ENCODE measurements around the gene FSTL5. TPM values are rescaled to one million over a fixed set of nuclear protein-coding genes. Genes with fewer than 3 reads are reported as not detected.

The FSTL5 gene
- total RNA-seq, 1 experiment from 2014 or later = 1.9 TPM

- H3K27me3 ChIP-seq (replicated peaks; ENCODE audit: control insufficient read depth, insufficient read depth, low read length) = no peaks in the 10 kb centered on the region
- no TSS peak for BruUV-seq (replicated peaks)
- Mint-ChIP-seq H3K4me1 (ENCODE audit: low read depth, unreplicated experiment) (no peaks in the 10 kb centered on the region), H3K36me3 (ENCODE audit: insufficient read depth, unreplicated experiment) (no peaks in the 10 kb centered on the region), H3K9me3 (ENCODE audit: unreplicated experiment) (no peaks in the 10 kb centered on the region), H3K4me3 (ENCODE audit: unreplicated experiment) (no peak overlapping the region), H3K27me3 (ENCODE audit: insufficient read depth, unreplicated experiment) (no peaks in the 10 kb centered on the region), H3K27ac (ENCODE audit: unreplicated experiment) (no peak overlapping the region)
- no peak overlapping the region for H3K4me3 ChIP-seq (ENCODE audit: low read depth, low read length)
- DNase-seq = no peak
- no peaks in the 10 kb centered on the region for H3K4me1 ChIP-seq
- H3K36me3 ChIP-seq (ENCODE audit: control insufficient read depth, insufficient read depth, low read length) = no peaks in the 10 kb centered on the region
- H3K9me3 ChIP-seq = no peaks in the 10 kb centered on the region
- intact Hi-C loops (cut with micrococcal nuclease; ENCODE audit: unreplicated experiment) = no loop called here
- CTCF ChIA-PET = no interaction called here
- POLR2A ChIA-PET = no interaction called here
- TF ChIP-seq, protein P1, sequence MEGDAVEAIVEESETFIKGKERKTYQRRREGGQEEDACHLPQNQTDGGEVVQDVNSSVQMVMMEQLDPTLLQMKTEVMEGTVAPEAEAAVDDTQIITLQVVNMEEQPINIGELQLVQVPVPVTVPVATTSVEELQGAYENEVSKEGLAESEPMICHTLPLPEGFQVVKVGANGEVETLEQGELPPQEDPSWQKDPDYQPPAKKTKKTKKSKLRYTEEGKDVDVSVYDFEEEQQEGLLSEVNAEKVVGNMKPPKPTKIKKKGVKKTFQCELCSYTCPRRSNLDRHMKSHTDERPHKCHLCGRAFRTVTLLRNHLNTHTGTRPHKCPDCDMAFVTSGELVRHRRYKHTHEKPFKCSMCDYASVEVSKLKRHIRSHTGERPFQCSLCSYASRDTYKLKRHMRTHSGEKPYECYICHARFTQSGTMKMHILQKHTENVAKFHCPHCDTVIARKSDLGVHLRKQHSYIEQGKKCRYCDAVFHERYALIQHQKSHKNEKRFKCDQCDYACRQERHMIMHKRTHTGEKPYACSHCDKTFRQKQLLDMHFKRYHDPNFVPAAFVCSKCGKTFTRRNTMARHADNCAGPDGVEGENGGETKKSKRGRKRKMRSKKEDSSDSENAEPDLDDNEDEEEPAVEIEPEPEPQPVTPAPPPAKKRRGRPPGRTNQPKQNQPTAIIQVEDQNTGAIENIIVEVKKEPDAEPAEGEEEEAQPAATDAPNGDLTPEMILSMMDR (IDR thresholded peaks at IDR 0.05; ENCODE audit: insufficient read depth in 1 of 2, low read depth in 1 of 2, low read length in 1 of 2, severe bottlenecking in 1 of 2, unreplicated experiment in 1 of 2) = no peak
These were observed 152.7 kb downstream of the FSTL5 start for GRCh38 chr4:162011089-162011488.

- Histone ChIP-seq H3K4me1 (no peaks in the 10 kb centered on the region), H3K4me3 (ENCODE audit: low read depth, low read length) (no peak overlapping the region), H3K9me3 (no peaks in the 10 kb centered on the region), H3K36me3 (ENCODE audit: control insufficient read depth, insufficient read depth, low read length) (no peaks in the 10 kb centered on the region), H3K27me3 (replicated peaks; ENCODE audit: control insufficient read depth, insufficient read depth, low read length) (no peaks in the 10 kb centered on the region)
- intact Hi-C loops (cut with micrococcal nuclease; ENCODE audit: unreplicated experiment) = no loop called here
- H3K27ac Mint-ChIP-seq (ENCODE audit: unreplicated experiment) = no peak overlapping the region
- H3K4me1 Mint-ChIP-seq (ENCODE audit: low read depth, unreplicated experiment) = no peaks in the 10 kb centered on the region
- CTCF ChIA-PET = no interaction called here
- POLR2A ChIA-PET = no interaction called here
- no peaks in the 10 kb centered on the region for H3K27me3 Mint-ChIP-seq (ENCODE audit: insufficient read depth, unreplicated experiment)
- no peaks in the 10 kb centered on the region for H3K9me3 Mint-ChIP-seq (ENCODE audit: unreplicated experiment)
- TF ChIP-seq, protein P1 (IDR thresholded peaks at IDR 0.05; ENCODE audit: insufficient read depth in 1 of 2, low read depth in 1 of 2, low read length in 1 of 2, severe bottlenecking in 1 of 2, unreplicated experiment in 1 of 2) = no peak
- H3K36me3 Mint-ChIP-seq (ENCODE audit: insufficient read depth, unreplicated experiment) = no peaks in the 10 kb centered on the region
- BruUV-seq (replicated peaks) = no TSS peak
- H3K4me3 Mint-ChIP-seq (ENCODE audit: unreplicated experiment) = no peak overlapping the region
- no peak for DNase-seq
These were observed 153.4 kb downstream of the FSTL5 start for GRCh38 chr4:162010362-162010761.

DNA sequence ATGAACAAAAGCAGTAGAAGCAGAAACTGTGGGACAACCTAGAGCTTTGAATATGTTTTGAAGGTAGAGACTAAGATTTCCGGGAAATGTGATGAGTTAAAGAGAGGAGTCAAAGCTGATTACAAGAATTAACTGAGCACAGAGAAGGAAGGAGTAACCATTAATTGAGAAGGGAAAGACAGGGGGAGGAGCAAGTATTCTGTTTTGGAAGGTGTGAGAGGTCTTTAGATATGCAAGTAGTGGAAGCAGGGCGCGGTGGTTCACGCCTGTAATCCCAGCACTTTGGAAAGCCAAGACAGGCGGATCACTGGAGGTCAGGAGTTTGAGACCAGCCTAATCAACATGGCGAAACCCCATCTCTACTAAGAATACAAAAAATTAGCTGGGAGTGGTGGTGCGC, 171.5 kb downstream of the FSTL5 start:
- ChIA-PET POLR2A (no interaction called here), CTCF (no interaction called here)
- Mint-ChIP-seq H3K4me1 (ENCODE audit: low read depth, unreplicated experiment) (no peaks in the 10 kb centered on the region), H3K9me3 (ENCODE audit: unreplicated experiment) (no peaks in the 10 kb centered on the region), H3K27ac (ENCODE audit: unreplicated experiment) (no peak overlapping the region), H3K36me3 (ENCODE audit: insufficient read depth, unreplicated experiment) (no peaks in the 10 kb centered on the region), H3K4me3 (ENCODE audit: unreplicated experiment) (no peak overlapping the region), H3K27me3 (ENCODE audit: insufficient read depth, unreplicated experiment) (peaks cover 3% of the 10 kb centered on the region)
- H3K4me3 ChIP-seq (ENCODE audit: low read depth, low read length) = no peak overlapping the region
- TF ChIP-seq, protein P1 (IDR thresholded peaks at IDR 0.05; ENCODE audit: insufficient read depth in 1 of 2, low read depth in 1 of 2, low read length in 1 of 2, severe bottlenecking in 1 of 2, unreplicated experiment in 1 of 2) = no peak
- no TSS peak for BruUV-seq (replicated peaks)
- intact Hi-C loops (cut with micrococcal nuclease; ENCODE audit: unreplicated experiment) = no loop called here
- H3K36me3 ChIP-seq (ENCODE audit: control insufficient read depth, insufficient read depth, low read length) = no peaks in the 10 kb centered on the region
- H3K4me1 ChIP-seq = no peaks in the 10 kb centered on the region
- H3K9me3 ChIP-seq = no peaks in the 10 kb centered on the region
- H3K27me3 ChIP-seq (replicated peaks; ENCODE audit: control insufficient read depth, insufficient read depth, low read length) = no peaks in the 10 kb centered on the region
- DNase-seq = no peak
